ENCODE results near the gene FGB.

Gene FGB

GRCh38 chr4:154620111-154620510, 57.3 kb downstream of the FGB start:
- H3K4me3 ChIP-seq (ENCODE audit: low read depth, low read length) = no peak overlapping the region
- no peak for DNase-seq (ENCODE audit: low read depth)
- no peak for TF ChIP-seq POLR2A (IDR thresholded peaks at IDR 0.05; ENCODE audit: extremely low read depth, insufficient read length)
- TF ChIP-seq MAX (IDR thresholded peaks at IDR 0.05; ENCODE audit: low read depth, low read length) = no peak
- no peak for TF ChIP-seq MYC (IDR thresholded peaks at IDR 0.05; ENCODE audit: low read depth, low read length)
- TF ChIP-seq CTCF (IDR thresholded peaks at IDR 0.05; ENCODE audit: low read depth, low read length) = no peak
